Astrocyte of the spinal cord (primary cell): Measurements from ENCODE around the gene TPSAB1.

Source experiments
- DNase-seq: peaks from one replicate; pipeline ENCODE4 v3.0.0; 2011; ENCODE audit warnings: low read depth, low spot score
- H3K4me3 ChIP-seq: 2 replicates; pipeline ENCODE4 v1.5.1; 2011; ENCODE audit warnings: low read depth, mild to moderate bottlenecking, low read length, moderate library complexity
- CTCF ChIP-seq: IDR thresholded peaks from 2 replicates; pipeline ENCODE4 v1.5.1; 2012; ENCODE audit warnings: low read depth, mild to moderate bottlenecking, low read length, inconsistent platforms
- in situ Hi-C: cut with HindIII; loops from 2 replicates; pipeline ENCODE4 v1.10.0; 2017; ENCODE audit warnings: low sequenced_read_pairs

The TPSAB1 gene

GRCh38 chr16:1277151-1277598, 36.7 kb downstream of the TPSAB1 start:
- DNase-seq = no peak
- in situ Hi-C loops = no loop called here
- TF ChIP-seq CTCF = no peak
- no peak overlapping the region for H3K4me3 ChIP-seq

GRCh38 chr16:1277617-1278282, 37.2 kb downstream of the TPSAB1 start:
- in situ Hi-C loops = no loop called here
- DNase-seq = no peak
- no peak overlapping the region for H3K4me3 ChIP-seq
- TF ChIP-seq CTCF = no peak

- in situ Hi-C loops = no loop called here
- TF ChIP-seq CTCF = no peak
- no peak overlapping the region for H3K4me3 ChIP-seq
- no peak for DNase-seq
Observed at GRCh38 chr16:1278477-1278876, 38.0 kb downstream of the TPSAB1 start.

GRCh38 chr16:1279081-1279944, 38.8 kb downstream of the TPSAB1 start:
- no peak for DNase-seq
- TF ChIP-seq CTCF = no peak
- in situ Hi-C loops = no loop called here

GRCh38 chr16:1279945-1280589, 39.6 kb downstream of the TPSAB1 start:
- no peak for TF ChIP-seq CTCF
- DNase-seq = no peak
- in situ Hi-C loops = no loop called here
- no peak overlapping the region for H3K4me3 ChIP-seq

More at GRCh38 chr16:1279081-1279944, 38.8 kb downstream of the TPSAB1 start:
- no peak overlapping the region for H3K4me3 ChIP-seq

GRCh38 chr16:1280783-1281182, 40.3 kb downstream of the TPSAB1 start:
- in situ Hi-C loops = no loop called here
- no peak for TF ChIP-seq CTCF
- DNase-seq = no peak
- no peak overlapping the region for H3K4me3 ChIP-seq
